GM12878 (cell line): ENCODE data around the gene DDIT4. TPM values are rescaled to one million over a fixed set of nuclear protein-coding genes. Genes with fewer than 3 reads are reported as not detected.

ENCODE experiments used
- ATF7 ChIP-seq: fragments of 450-650 bp; IDR thresholded peaks from 2 replicates; pipeline ENCODE4 v1.6.1; 2016; ENCODE audit warnings: low read depth, mild to moderate bottlenecking
- CHD1 ChIP-seq: IDR thresholded peaks from 2 replicates; pipeline ENCODE4 v1.6.1; 2012; ENCODE audit warnings: low read depth, low read length, improper control_type of control experiment
- CREB1 ChIP-seq: IDR thresholded peaks from 2 replicates; pipeline ENCODE4 v1.6.1; 2012; ENCODE audit warnings: low read depth, mild to moderate bottlenecking, inconsistent platforms
- FOXK2 ChIP-seq: fragments of 450-650 bp; IDR thresholded peaks from 2 replicates; pipeline ENCODE4 v1.6.1; 2017; ENCODE audit warnings: mild to moderate bottlenecking, moderate library complexity
- IRF3 ChIP-seq: fragments of 450-650 bp; IDR thresholded peaks from 2 replicates; pipeline ENCODE4 v1.6.1; 2014; ENCODE audit warnings: mild to moderate bottlenecking
- MEF2B ChIP-seq: fragments of 450-650 bp; IDR thresholded peaks from 2 replicates; pipeline ENCODE4 v1.6.1; 2018; ENCODE audit warnings: mild to moderate bottlenecking, moderate library complexity; ENCODE audit not compliant: partially characterized antibody, poor library complexity, severe bottlenecking
- NKRF ChIP-seq: fragments of 450-650 bp; conservative IDR thresholded peaks from 2 replicates; pipeline ENCODE4 v1.6.1; 2017; ENCODE audit warnings: mild to moderate bottlenecking, moderate library complexity
- POLR2AphosphoS2 ChIP-seq: IDR thresholded peaks from 2 replicates; pipeline ENCODE4 v1.6.1; 2011; ENCODE audit warnings: low read depth, mild to moderate bottlenecking, low read length, improper control_type of control experiment, moderate library complexity
- POLR2AphosphoS5 ChIP-seq: IDR thresholded peaks from 2 replicates; pipeline ENCODE4 v1.6.1; 2011; ENCODE audit warnings: mild to moderate bottlenecking, low read length, inconsistent platforms
- RCOR1 ChIP-seq: conservative IDR thresholded peaks from 2 replicates; pipeline ENCODE4 v1.6.1; 2012; ENCODE audit warnings: low read depth, low read length, improper control_type of control experiment
- RELA ChIP-seq: fragments of 450-650 bp; IDR thresholded peaks from 2 replicates; pipeline ENCODE4 v1.8.0; 2014; ENCODE audit warnings: borderline replicate concordance; ENCODE audit not compliant: partially characterized antibody
- RUNX3 ChIP-seq: IDR thresholded peaks from 2 replicates; pipeline ENCODE4 v1.6.1; 2012; ENCODE audit warnings: low read length, inconsistent platforms
- SIN3A ChIP-seq: IDR thresholded peaks from 2 replicates; pipeline ENCODE4 v1.6.1; 2012; ENCODE audit warnings: low read depth, low read length, improper control_type of control experiment
- SMAD1 ChIP-seq: fragments of 450-650 bp; IDR thresholded peaks from 2 replicates; pipeline ENCODE4 v1.6.1; 2018; ENCODE audit warnings: mild to moderate bottlenecking, low read depth; ENCODE audit not compliant: partially characterized antibody
- SUPT20H ChIP-seq: IDR thresholded peaks from 2 replicates; pipeline ENCODE4 v1.6.1; 2011; ENCODE audit warnings: low read depth, mild to moderate bottlenecking, low read length, moderate library complexity, borderline replicate concordance; ENCODE audit not compliant: control insufficient read depth
- TAF1 ChIP-seq: IDR thresholded peaks from 2 replicates; pipeline ENCODE4 v1.6.1; 2011; ENCODE audit warnings: mild to moderate bottlenecking, low read depth, low read length, borderline replicate concordance
- ZBED1 ChIP-seq: IDR thresholded peaks from 2 replicates; pipeline ENCODE4 v1.6.1; 2016; ENCODE audit warnings: borderline replicate concordance
- polyA plus RNA-seq, 11 experiments: library from polyadenylated mRNA; depleted of rRNA in 4 of 11; unstranded in 6 of 11; stranded (reverse) in 5 of 11; fragments of >200 nt; fragmentation: Nextera tagmentation in 4 of 11; fragmentation: Illumina TruSeq in 1 of 11; extraction: Ambion mirVana in 4 of 11; extraction: Trizol in 1 of 11; gene quantifications; 1 replicate in 1 of 11; 2 replicates in 10 of 11; pipeline versions ENCODE4 v1.2.1 to v1.2.3, GENCODE V29; 2011 to 2016; ENCODE audit warnings: inconsistent platforms in 2 of 11, missing spikeins in 2 of 11, low read depth in 1 of 11
- total RNA-seq, 4 experiments: library from RNA; depleted of rRNA in 3 of 4; stranded (reverse); fragments of >200 nt in 3 of 4; fragmentation: Illumina TruSeq in 1 of 4; extraction: Trizol in 1 of 4; gene quantifications; 2 replicates each; pipeline versions ENCODE4 v1.2.1 to v1.2.3, GENCODE V29; 2013 to 2021
- TF ChIP-seq, protein P1 (sequence below): IDR thresholded peaks from 2 replicates; pipeline ENCODE4 v1.6.1; 2012; ENCODE audit warnings: improper control_type of control experiment, low read depth, low read length; ENCODE audit not compliant: insufficient replicate concordance
- TF ChIP-seq, protein P2 (sequence below): fragments of 150-350 bp; IDR thresholded peaks from 2 replicates; pipeline ENCODE4 v1.6.1; 2014; ENCODE audit warnings: mild to moderate bottlenecking, low read depth, low read length

The DDIT4 gene
- total and polyA plus RNA-seq, 10 of the 15 experiments (the other 5 are each of a cell fraction or from before 2014, with no cell fraction given): 2.1 to 277 (median 183) TPM

- TF ChIP-seq, protein P1, sequence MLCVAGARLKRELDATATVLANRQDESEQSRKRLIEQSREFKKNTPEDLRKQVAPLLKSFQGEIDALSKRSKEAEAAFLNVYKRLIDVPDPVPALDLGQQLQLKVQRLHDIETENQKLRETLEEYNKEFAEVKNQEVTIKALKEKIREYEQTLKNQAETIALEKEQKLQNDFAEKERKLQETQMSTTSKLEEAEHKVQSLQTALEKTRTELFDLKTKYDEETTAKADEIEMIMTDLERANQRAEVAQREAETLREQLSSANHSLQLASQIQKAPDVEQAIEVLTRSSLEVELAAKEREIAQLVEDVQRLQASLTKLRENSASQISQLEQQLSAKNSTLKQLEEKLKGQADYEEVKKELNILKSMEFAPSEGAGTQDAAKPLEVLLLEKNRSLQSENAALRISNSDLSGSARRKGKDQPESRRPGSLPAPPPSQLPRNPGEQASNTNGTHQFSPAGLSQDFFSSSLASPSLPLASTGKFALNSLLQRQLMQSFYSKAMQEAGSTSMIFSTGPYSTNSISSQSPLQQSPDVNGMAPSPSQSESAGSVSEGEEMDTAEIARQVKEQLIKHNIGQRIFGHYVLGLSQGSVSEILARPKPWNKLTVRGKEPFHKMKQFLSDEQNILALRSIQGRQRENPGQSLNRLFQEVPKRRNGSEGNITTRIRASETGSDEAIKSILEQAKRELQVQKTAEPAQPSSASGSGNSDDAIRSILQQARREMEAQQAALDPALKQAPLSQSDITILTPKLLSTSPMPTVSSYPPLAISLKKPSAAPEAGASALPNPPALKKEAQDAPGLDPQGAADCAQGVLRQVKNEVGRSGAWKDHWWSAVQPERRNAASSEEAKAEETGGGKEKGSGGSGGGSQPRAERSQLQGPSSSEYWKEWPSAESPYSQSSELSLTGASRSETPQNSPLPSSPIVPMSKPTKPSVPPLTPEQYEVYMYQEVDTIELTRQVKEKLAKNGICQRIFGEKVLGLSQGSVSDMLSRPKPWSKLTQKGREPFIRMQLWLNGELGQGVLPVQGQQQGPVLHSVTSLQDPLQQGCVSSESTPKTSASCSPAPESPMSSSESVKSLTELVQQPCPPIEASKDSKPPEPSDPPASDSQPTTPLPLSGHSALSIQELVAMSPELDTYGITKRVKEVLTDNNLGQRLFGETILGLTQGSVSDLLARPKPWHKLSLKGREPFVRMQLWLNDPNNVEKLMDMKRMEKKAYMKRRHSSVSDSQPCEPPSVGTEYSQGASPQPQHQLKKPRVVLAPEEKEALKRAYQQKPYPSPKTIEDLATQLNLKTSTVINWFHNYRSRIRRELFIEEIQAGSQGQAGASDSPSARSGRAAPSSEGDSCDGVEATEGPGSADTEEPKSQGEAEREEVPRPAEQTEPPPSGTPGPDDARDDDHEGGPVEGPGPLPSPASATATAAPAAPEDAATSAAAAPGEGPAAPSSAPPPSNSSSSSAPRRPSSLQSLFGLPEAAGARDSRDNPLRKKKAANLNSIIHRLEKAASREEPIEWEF: peak; percentile 91
- TF ChIP-seq RCOR1 (no peak), FOXK2 (no peak), IRF3 (no peak), POLR2AphosphoS5 (peak; percentile 93), SIN3A (peak; percentile 87; the same call in 1 of the 2 replicates), RUNX3 (peak; percentile 96), SUPT20H (no peak), ZBED1 (peak; percentile 81; the same call in 1 of the 2 replicates), CHD1 (peak; percentile 83; the same call in 1 of the 2 replicates), ATF7 (peak; percentile 80), MEF2B (peak; percentile 99), POLR2AphosphoS2 (peak; percentile 93), CREB1 (peak; percentile 13; the same call in 1 of the 2 replicates), RELA (peak; percentile 29), TAF1 (peak; percentile 79; the same call in 1 of the 2 replicates), SMAD1 (peak; percentile 80), NKRF (no peak)
- TF ChIP-seq, protein P2, sequence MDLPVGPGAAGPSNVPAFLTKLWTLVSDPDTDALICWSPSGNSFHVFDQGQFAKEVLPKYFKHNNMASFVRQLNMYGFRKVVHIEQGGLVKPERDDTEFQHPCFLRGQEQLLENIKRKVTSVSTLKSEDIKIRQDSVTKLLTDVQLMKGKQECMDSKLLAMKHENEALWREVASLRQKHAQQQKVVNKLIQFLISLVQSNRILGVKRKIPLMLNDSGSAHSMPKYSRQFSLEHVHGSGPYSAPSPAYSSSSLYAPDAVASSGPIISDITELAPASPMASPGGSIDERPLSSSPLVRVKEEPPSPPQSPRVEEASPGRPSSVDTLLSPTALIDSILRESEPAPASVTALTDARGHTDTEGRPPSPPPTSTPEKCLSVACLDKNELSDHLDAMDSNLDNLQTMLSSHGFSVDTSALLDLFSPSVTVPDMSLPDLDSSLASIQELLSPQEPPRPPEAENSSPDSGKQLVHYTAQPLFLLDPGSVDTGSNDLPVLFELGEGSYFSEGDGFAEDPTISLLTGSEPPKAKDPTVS: no peak
Observed at GRCh38 chr10:72248468-72249151, 25.1 kb upstream of the DDIT4 start (continued).
